IMR-90 (cell line): ENCODE measurements around the gene SPATA32. TPM values are rescaled to one million over a fixed set of nuclear protein-coding genes. Genes with fewer than 3 reads are reported as not detected.

Source experiments
- ATAC-seq: fragments of 200-7000 bp; cut with Tn5 transposase; 2 replicates; pipeline ENCODE4 v1.9.1; 2020; ENCODE audit warnings: low read depth, mild to moderate bottlenecking, moderate library complexity
- BruUV-seq: library from RNA; stranded (reverse); fragments of 400-500 nt; replicated peaks from 2 replicates; lab custom pipeline; 2021; lab: Mats Ljungman, UMichigan
- CTCF ChIA-PET: fragments of 300-600 bp; formaldehyde crosslinking; extraction: SDS; loops from one replicate; lab custom pipeline; 2021; ENCODE audit warnings: antibody characterized with exemption; lab: Yijun Ruan, JAX
- POLR2A ChIA-PET: fragments of 300-600 bp; sonication (Branson Sonifier 250); formaldehyde crosslinking; loops from one replicate; lab custom pipeline; 2022; ENCODE audit warnings: antibody characterized with exemption; ENCODE audit not compliant: unreplicated experiment; lab: Charles Lee
- DNase-seq: peaks from one replicate; pipeline ENCODE4 v3.0.0; 2013
- H2AFZ ChIP-seq: replicated peaks from 2 replicates; pipeline ENCODE3; 2013; ENCODE audit warnings: low read length, mild to moderate bottlenecking; ENCODE audit not compliant: poor library complexity
- H2AK5ac ChIP-seq: 2 replicates; pipeline ENCODE4 v1.6.1; 2013; ENCODE audit warnings: low read depth, low read length, inconsistent platforms
- H2AK9ac ChIP-seq: replicated peaks from 2 replicates; pipeline ENCODE3; 2013; ENCODE audit warnings: mild to moderate bottlenecking, low read depth, low read length, moderate library complexity; ENCODE audit not compliant: poor library complexity
- H2BK120ac ChIP-seq: 2 replicates; pipeline ENCODE4 v1.6.1; 2013; ENCODE audit warnings: low read depth, low read length, inconsistent platforms
- H2BK15ac ChIP-seq: 3 replicates; pipeline ENCODE4 v1.6.1; 2013; ENCODE audit warnings: low read depth, low read length, inconsistent platforms
- H2BK20ac ChIP-seq: 2 replicates; pipeline ENCODE4 v1.6.1; 2013; ENCODE audit warnings: low read depth, mild to moderate bottlenecking, inconsistent platforms, low read length, moderate library complexity
- H2BK5ac ChIP-seq: 2 replicates; pipeline ENCODE4 v1.6.1; 2013; ENCODE audit warnings: mild to moderate bottlenecking, low read depth, low read length, inconsistent platforms; ENCODE audit not compliant: poor library complexity, severe bottlenecking
- H3K14ac ChIP-seq: replicated peaks from 2 replicates; pipeline ENCODE4 v1.6.1; 2013; ENCODE audit warnings: low read depth, low read length, inconsistent platforms
- H3K18ac ChIP-seq: 2 replicates; pipeline ENCODE4 v1.6.1; 2013; ENCODE audit warnings: low read depth, low read length, control low read depth
- H3K23ac ChIP-seq: 2 replicates; pipeline ENCODE4 v1.6.1; 2013; ENCODE audit warnings: low read depth, low read length, inconsistent platforms
- H3K27ac ChIP-seq: 2 replicates; pipeline ENCODE4 v1.5.1; 2013; ENCODE audit warnings: mild to moderate bottlenecking, control low read depth, low read length; ENCODE audit not compliant: insufficient read depth
- H3K27me3 ChIP-seq: 2 replicates; pipeline ENCODE4 v1.6.1; 2013; ENCODE audit warnings: low read length; ENCODE audit not compliant: control insufficient read depth, insufficient read depth
- H3K36me3 ChIP-seq: 2 replicates; pipeline ENCODE4 v1.6.1; 2013; ENCODE audit warnings: low read length, mixed read lengths; ENCODE audit not compliant: control insufficient read depth, insufficient read depth
- H3K4ac ChIP-seq: 2 replicates; pipeline ENCODE4 v1.6.1; 2013; ENCODE audit warnings: low read depth, low read length, inconsistent platforms
- H3K4me1 ChIP-seq: 2 replicates; pipeline ENCODE4 v1.6.1; 2013; ENCODE audit warnings: low read length, mixed read lengths; ENCODE audit not compliant: control insufficient read depth, insufficient read depth
- H3K4me2 ChIP-seq: 2 replicates; pipeline ENCODE4 v1.6.1; 2013; ENCODE audit warnings: low read depth, mild to moderate bottlenecking, control low read depth, low read length, moderate library complexity
- H3K4me3 ChIP-seq: 2 replicates; pipeline ENCODE4 v1.5.1; 2013; ENCODE audit warnings: low read depth, mild to moderate bottlenecking, control low read depth, low read length, moderate library complexity; ENCODE audit not compliant: insufficient read depth
- H3K56ac ChIP-seq: 2 replicates; pipeline ENCODE4 v1.6.1; 2013; ENCODE audit warnings: low read length, inconsistent platforms; ENCODE audit not compliant: insufficient read depth; ENCODE audit errors: extremely low read depth
- H3K79me1 ChIP-seq, 2 experiments: 2 replicates each; pipeline ENCODE4 v1.6.1; 2013; ENCODE audit warnings: low read length in 2 of 2, inconsistent platforms in 1 of 2, low read depth in 1 of 2
- H3K9ac ChIP-seq: 2 replicates; pipeline ENCODE4 v1.6.1; 2013; ENCODE audit warnings: low read depth, low read length, control low read depth
- H3K9me1 ChIP-seq: 2 replicates; pipeline ENCODE4 v1.6.1; 2013; ENCODE audit warnings: low read length, inconsistent platforms; ENCODE audit not compliant: insufficient read depth
- H3K9me3 ChIP-seq: 2 replicates; pipeline ENCODE4 v1.6.1; 2013; ENCODE audit warnings: low read length; ENCODE audit not compliant: control insufficient read depth, insufficient read depth
- H4K20me1 ChIP-seq: 2 replicates; pipeline ENCODE4 v1.6.1; 2013; ENCODE audit warnings: low read length, inconsistent platforms; ENCODE audit not compliant: insufficient read depth
- H4K5ac ChIP-seq: 2 replicates; pipeline ENCODE4 v1.6.1; 2013; ENCODE audit warnings: mild to moderate bottlenecking, low read depth, low read length, control low read depth
- H4K8ac ChIP-seq, 2 experiments: 2 replicates each; pipeline ENCODE4 v1.6.1; 2013; ENCODE audit warnings: low read depth in 2 of 2, low read length in 2 of 2, control low read depth in 1 of 2, inconsistent platforms in 1 of 2
- H4K91ac ChIP-seq: 2 replicates; pipeline ENCODE4 v1.6.1; 2013; ENCODE audit warnings: low read depth, low read length, inconsistent platforms; ENCODE audit not compliant: insufficient read depth
- CEBPB ChIP-seq: IDR thresholded peaks from 2 replicates; pipeline ENCODE4 v1.6.1; 2012; ENCODE audit warnings: low read depth, low read length, improper control_type of control experiment
- CHD1 ChIP-seq: IDR thresholded peaks from 2 replicates; pipeline ENCODE4 v1.6.1; 2012; ENCODE audit warnings: low read depth, low read length, improper control_type of control experiment
- FOS ChIP-seq: fragments of 150-350 bp; IDR thresholded peaks from 2 replicates; pipeline ENCODE4 v1.6.1; 2016; ENCODE audit warnings: low read depth, low read length
- MAZ ChIP-seq: IDR thresholded peaks from 2 replicates; pipeline ENCODE4 v1.6.1; 2012; ENCODE audit warnings: low read depth, mild to moderate bottlenecking, low read length, improper control_type of control experiment, moderate library complexity, borderline replicate concordance
- NFE2L2 ChIP-seq: fragments of 150-350 bp; IDR thresholded peaks from 2 replicates; pipeline ENCODE4 v1.6.1; 2016; ENCODE audit warnings: low read depth, mild to moderate bottlenecking, low read length
- POLR2A ChIP-seq: IDR thresholded peaks from 2 replicates; pipeline ENCODE4 v1.6.1; 2012; ENCODE audit warnings: mild to moderate bottlenecking, low read depth, low read length
- RAD21 ChIP-seq: IDR thresholded peaks from 2 replicates; pipeline ENCODE4 v1.6.1; 2012; ENCODE audit warnings: low read length, improper control_type of control experiment
- RCOR1 ChIP-seq: IDR thresholded peaks from 2 replicates; pipeline ENCODE4 v1.6.1; 2012; ENCODE audit warnings: mild to moderate bottlenecking, low read length, improper control_type of control experiment; ENCODE audit not compliant: insufficient replicate concordance
- RFX5 ChIP-seq: IDR thresholded peaks from 2 replicates; pipeline ENCODE4 v1.8.0; 2012; ENCODE audit warnings: low read depth, mild to moderate bottlenecking, low read length, moderate library complexity
- SMC3 ChIP-seq: fragments of 150-350 bp; IDR thresholded peaks from 2 replicates; pipeline ENCODE4 v1.6.1; 2016; ENCODE audit warnings: low read depth, mild to moderate bottlenecking, antibody characterized with exemption, low read length, moderate library complexity
- WGBS, 2 experiments: methylation state at CpG; one replicate each; pipeline versions ENCODE4 v1.1.5 to v1.1.7; 2013; ENCODE audit warnings: missing lambda C conversion rate in 2 of 2; ENCODE audit not compliant: insufficient read length in 1 of 2; ENCODE audit errors: extremely low coverage in 2 of 2; 5-methylcytosine and 5-hydroxymethylcytosine counted together
- dilution Hi-C: fragments of 300-500 bp; cut with HindIII; formaldehyde crosslinking; loops from one replicate; pipeline ENCODE4 v1.14.3; 2018; ENCODE audit warnings: low sequenced_read_pairs; ENCODE audit not compliant: unreplicated experiment
- in situ Hi-C: fragments of 300-500 bp; cut with MboI; formaldehyde crosslinking; loops from 3 replicates; pipeline ENCODE4 v1.14.3; 2019; ENCODE audit warnings: low sequenced_read_pairs, inconsistent platforms, mixed read lengths
- intact Hi-C: fragments of 100-400 bp; cut with micrococcal nuclease; formaldehyde crosslinking; loops from 2 replicates; pipeline ENCODE4 v1.10.0; 2022
- polyA plus RNA-seq, 3 experiments: library from polyadenylated mRNA; depleted of rRNA; stranded (reverse); fragments of >200 nt; gene quantifications; 2 replicates each; pipeline ENCODE4 v1.2.3, GENCODE V29; 2012; ENCODE audit warnings: low replicate concordance in 1 of 3
- total RNA-seq: library from RNA; depleted of rRNA; stranded (reverse); fragments of >200 nt; gene quantifications from 2 replicates; pipeline ENCODE4 v1.2.3, GENCODE V29; 2012
- TF ChIP-seq, protein P1 (sequence below): conservative IDR thresholded peaks from 2 replicates; pipeline ENCODE4 v1.5.1; 2012; ENCODE audit warnings: mild to moderate bottlenecking, low read depth, low read length, improper control_type of control experiment

SPATA32 gene
- total and polyA plus RNA-seq, 2 of the 4 experiments (the other 2 are of a cell fraction), result 0.18 TPM; not detected in 1

DNA sequence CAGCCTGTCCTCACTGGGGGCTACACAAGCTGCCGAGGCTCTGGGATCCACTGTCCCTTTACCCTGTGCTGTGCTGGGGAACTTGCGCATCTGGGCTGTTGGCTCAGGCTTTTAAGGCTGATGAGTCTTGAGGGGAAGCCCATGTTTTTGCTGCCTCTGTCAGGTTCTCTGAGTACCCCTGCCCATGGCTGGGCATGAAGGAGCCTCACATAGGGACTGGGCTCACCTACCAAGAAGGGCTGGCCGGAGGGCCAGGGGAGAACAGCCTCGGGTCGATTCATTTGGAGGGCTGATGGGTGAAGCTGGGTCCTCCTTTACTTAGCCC lies 25.6 kb downstream of the SPATA32 start:
- in situ Hi-C loops (no loop called here), dilution Hi-C loops (no loop called here), intact Hi-C loops (no loop called here)
- WGBS, 2 experiments, result 56% methylated on average over 3 of the region's 5 CpGs; no CpG with 5 or more reads in 1 of the 2 experiments
- ATAC-seq, result no peak
- H3K27ac ChIP-seq, result no peak overlapping the region
- H2BK15ac ChIP-seq, result no peak overlapping the region
- H2BK5ac ChIP-seq, result no peak overlapping the region
- TF ChIP-seq CHD1 (no peak), RAD21 (no peak), CEBPB (no peak), MAZ (no peak), NFE2L2 (no peak), FOS (no peak), RFX5 (no peak), SMC3 (no peak), RCOR1 (no peak), POLR2A (no peak)
- TF ChIP-seq, protein P1, sequence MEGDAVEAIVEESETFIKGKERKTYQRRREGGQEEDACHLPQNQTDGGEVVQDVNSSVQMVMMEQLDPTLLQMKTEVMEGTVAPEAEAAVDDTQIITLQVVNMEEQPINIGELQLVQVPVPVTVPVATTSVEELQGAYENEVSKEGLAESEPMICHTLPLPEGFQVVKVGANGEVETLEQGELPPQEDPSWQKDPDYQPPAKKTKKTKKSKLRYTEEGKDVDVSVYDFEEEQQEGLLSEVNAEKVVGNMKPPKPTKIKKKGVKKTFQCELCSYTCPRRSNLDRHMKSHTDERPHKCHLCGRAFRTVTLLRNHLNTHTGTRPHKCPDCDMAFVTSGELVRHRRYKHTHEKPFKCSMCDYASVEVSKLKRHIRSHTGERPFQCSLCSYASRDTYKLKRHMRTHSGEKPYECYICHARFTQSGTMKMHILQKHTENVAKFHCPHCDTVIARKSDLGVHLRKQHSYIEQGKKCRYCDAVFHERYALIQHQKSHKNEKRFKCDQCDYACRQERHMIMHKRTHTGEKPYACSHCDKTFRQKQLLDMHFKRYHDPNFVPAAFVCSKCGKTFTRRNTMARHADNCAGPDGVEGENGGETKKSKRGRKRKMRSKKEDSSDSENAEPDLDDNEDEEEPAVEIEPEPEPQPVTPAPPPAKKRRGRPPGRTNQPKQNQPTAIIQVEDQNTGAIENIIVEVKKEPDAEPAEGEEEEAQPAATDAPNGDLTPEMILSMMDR, result no peak
- H3K4ac ChIP-seq, result no peak overlapping the region
- no peak overlapping the region for H3K18ac ChIP-seq
- H3K79me1 ChIP-seq, result no peaks in the 10 kb centered on the region
- no peak overlapping the region for H2AK9ac ChIP-seq
- no peaks in the 10 kb centered on the region for H4K20me1 ChIP-seq
- H3K4me3 ChIP-seq, result no peak overlapping the region
- no peak for DNase-seq
- no peak overlapping the region for H3K4me2 ChIP-seq
- no peak overlapping the region for H2BK20ac ChIP-seq
- H3K23ac ChIP-seq, result no peak overlapping the region
- no peak overlapping the region for H3K14ac ChIP-seq
- no peaks in the 10 kb centered on the region for H3K9me1 ChIP-seq
- H2AK5ac ChIP-seq, result 0 out of 2 replicates have a peak overlapping the region, but pooled peaks have one; percentile 30
- no peak overlapping the region for H4K5ac ChIP-seq
- POLR2A ChIA-PET, result no interaction called here
- BruUV-seq, result no TSS peak
- no peak overlapping the region for H2AFZ ChIP-seq
- CTCF ChIA-PET, result interaction anchor here (0.8 to 1.9 kb wide), 3 partner anchors 9 to 101 kb away, joined by 3 to 7 read pairs (median 3); partner anchors contain the start of gene ACBD4
- H3K36me3 ChIP-seq, result peaks cover 6% of the 10 kb centered on the region; the same call in 1 of the 2 replicates
- H4K8ac ChIP-seq, result no peak overlapping the region
- H2BK120ac ChIP-seq, result no peak overlapping the region
- H3K4me1 ChIP-seq, result peaks cover 5% of the 10 kb centered on the region; the same call in 1 of the 2 replicates
- H3K9me3 ChIP-seq, result no peaks in the 10 kb centered on the region
- no peak overlapping the region for H3K9ac ChIP-seq
- H4K91ac ChIP-seq, result no peak overlapping the region
- no peak overlapping the region for H3K56ac ChIP-seq
- peaks cover 2% of the 10 kb centered on the region; the same call in 1 of the 2 replicates for H3K27me3 ChIP-seq
